GM12878 (cell line): ENCODE measurements around the gene ATXN2. TPM values are rescaled to one million over a fixed set of nuclear protein-coding genes. Genes with fewer than 3 reads are reported as not detected.

ENCODE experiments used
- ATAC-seq: fragments of 200-7000 bp; cut with Tn5 transposase; 3 replicates; pipeline ENCODE4 v1.9.1; 2020; ENCODE audit warnings: mild to moderate bottlenecking, moderate library complexity
- BruUV-seq: library from RNA; stranded (reverse); fragments of 400-500 nt; replicated peaks from 2 replicates; lab custom pipeline; 2021; lab: Mats Ljungman, UMichigan
- CTCF ChIA-PET: fragments of 300-600 bp; sonication (Branson Sonifier 250); formaldehyde crosslinking; extraction: SDS; loops from one replicate; lab custom pipeline; 2021; ENCODE audit warnings: inconsistent platforms; lab: Yijun Ruan, JAX
- POLR2A ChIA-PET: fragments of 350-600 bp; formaldehyde crosslinking; extraction: SDS; loops from one replicate; lab custom pipeline; 2021; ENCODE audit warnings: inconsistent platforms; lab: Charles Lee
- RAD21 ChIA-PET: fragments of 300-600 bp; sonication (Branson Sonifier 250); formaldehyde crosslinking; loops from one replicate; lab custom pipeline; 2023; ENCODE audit warnings: antibody characterized with exemption; ENCODE audit not compliant: unreplicated experiment; lab: Charles Lee
- SMC1A ChIA-PET: fragments of 300-600 bp; sonication (Branson Sonifier 250); formaldehyde crosslinking; loops from one replicate; lab custom pipeline; 2023; ENCODE audit not compliant: unreplicated experiment, uncharacterized antibody; lab: Charles Lee
- DNase-seq: peaks from one replicate; pipeline ENCODE4 v3.0.0-alpha.2; 2011; ENCODE audit warnings: low read depth, low spot score
- FAIRE-seq: peaks from 3 replicates; lab custom pipeline; 2011; peaks lifted over from hg19 to GRCh38; lab: Jason Lieb, UNC
- H2AFZ ChIP-seq: 2 replicates; pipeline ENCODE4 v1.6.0; 2011; ENCODE audit warnings: low read depth, low read length, control low read depth; ENCODE audit not compliant: control insufficient read depth
- H3K27ac ChIP-seq: 2 replicates; pipeline ENCODE4 v1.5.1; 2011; ENCODE audit warnings: control low read depth; ENCODE audit not compliant: control insufficient read depth, insufficient read depth
- H3K27me3 ChIP-seq, 2 experiments: replicated peaks in 1 of 2; 2 replicates each; pipeline versions ENCODE4 v1.6.0 to v1.6.1; 2011; ENCODE audit warnings: low read length in 1 of 2; ENCODE audit not compliant: control insufficient read depth in 2 of 2, insufficient read depth in 2 of 2
- H3K36me3 ChIP-seq, 2 experiments: 2 replicates each; pipeline ENCODE4 v1.5.1; 2011; ENCODE audit warnings: low read length in 1 of 2; ENCODE audit not compliant: control insufficient read depth in 2 of 2, insufficient read depth in 2 of 2
- H3K4me1 ChIP-seq: 2 replicates; pipeline ENCODE4 v1.6.1; 2011; ENCODE audit warnings: mild to moderate bottlenecking, low read length, moderate library complexity, mixed read lengths; ENCODE audit not compliant: control insufficient read depth, insufficient read depth
- H3K4me2 ChIP-seq: 2 replicates; pipeline ENCODE4 v1.6.0; 2011; ENCODE audit warnings: control low read depth; ENCODE audit not compliant: control insufficient read depth, insufficient read depth
- H3K4me3 ChIP-seq: fragments of 200-600 bp; sonication (generic); 2 replicates; pipeline ENCODE4 v1.5.1; 2016
- H3K79me2 ChIP-seq: 2 replicates; pipeline ENCODE4 v1.6.0; 2011; ENCODE audit warnings: low read length; ENCODE audit not compliant: control insufficient read depth, insufficient read depth
- H3K9ac ChIP-seq: 2 replicates; pipeline ENCODE4 v1.8.0; 2011; ENCODE audit warnings: low read length, control low read depth, mixed read lengths; ENCODE audit not compliant: control insufficient read depth, insufficient read depth
- H3K9me3 ChIP-seq: replicated peaks from 3 replicates; pipeline ENCODE4 v1.5.1; 2011; ENCODE audit warnings: mild to moderate bottlenecking, low read length; ENCODE audit not compliant: control insufficient read depth, insufficient read depth
- H4K20me1 ChIP-seq: 2 replicates; pipeline ENCODE4 v1.6.0; 2011; ENCODE audit not compliant: control insufficient read depth, insufficient read depth
- MEF2B ChIP-seq: fragments of 450-650 bp; IDR thresholded peaks from 2 replicates; pipeline ENCODE4 v1.6.1; 2018; ENCODE audit warnings: mild to moderate bottlenecking, moderate library complexity; ENCODE audit not compliant: partially characterized antibody, poor library complexity, severe bottlenecking
- MTA2 ChIP-seq: fragments of 450-650 bp; IDR thresholded peaks from 2 replicates; pipeline ENCODE4 v1.6.1; 2016; ENCODE audit warnings: low read depth, mild to moderate bottlenecking, moderate library complexity
- MXI1 ChIP-seq: fragments of 150-350 bp; IDR thresholded peaks from 2 replicates; pipeline ENCODE4 v1.6.1; 2011; ENCODE audit warnings: low read depth, mild to moderate bottlenecking, inconsistent platforms, low read length, improper control_type of control experiment
- RCOR1 ChIP-seq: conservative IDR thresholded peaks from 2 replicates; pipeline ENCODE4 v1.6.1; 2012; ENCODE audit warnings: low read depth, low read length, improper control_type of control experiment
- ZNF24 ChIP-seq: fragments of 450-650 bp; IDR thresholded peaks from 2 replicates; pipeline ENCODE4 v1.6.1; 2017; ENCODE audit warnings: antibody characterized with exemption, mild to moderate bottlenecking
- ZNF274 ChIP-seq: IDR thresholded peaks from one replicate; pipeline ENCODE4 v1.8.0; 2011; ENCODE audit not compliant: insufficient read length, insufficient read depth
- ZNF384 ChIP-seq: IDR thresholded peaks from 2 replicates; pipeline ENCODE4 v1.6.1; 2012; ENCODE audit warnings: low read depth, mild to moderate bottlenecking, low read length, improper control_type of control experiment, borderline replicate concordance
- WGBS: methylation state at CpG from one replicate; pipeline ENCODE4 v1.1.6; 2016; ENCODE audit warnings: low lambda C conversion rate; ENCODE audit not compliant: insufficient replicate concordance, insufficient coverage; ENCODE audit errors: missing lambda C conversion rate; 5-methylcytosine and 5-hydroxymethylcytosine counted together
- in situ Hi-C: fragments of 300-500 bp; cut with MboI; formaldehyde crosslinking; loops from 9 replicates; pipeline ENCODE4 v1.14.3; 2018; ENCODE audit warnings: mixed read lengths
- intact Hi-C: fragments of 100-400 bp; cut with micrococcal nuclease; formaldehyde crosslinking; loops from one replicate; pipeline ENCODE4 v1.14.2; 2022; ENCODE audit not compliant: unreplicated experiment
- polyA plus RNA-seq, 11 experiments: library from polyadenylated mRNA; depleted of rRNA in 4 of 11; unstranded in 6 of 11; stranded (reverse) in 5 of 11; fragments of >200 nt; fragmentation: Nextera tagmentation in 4 of 11; fragmentation: Illumina TruSeq in 1 of 11; extraction: Ambion mirVana in 4 of 11; extraction: Trizol in 1 of 11; gene quantifications; 1 replicate in 1 of 11; 2 replicates in 10 of 11; pipeline versions ENCODE4 v1.2.1 to v1.2.3, GENCODE V29; 2011 to 2016; ENCODE audit warnings: inconsistent platforms in 2 of 11, missing spikeins in 2 of 11, low read depth in 1 of 11
- total RNA-seq, 4 experiments: library from RNA; depleted of rRNA in 3 of 4; stranded (reverse); fragments of >200 nt in 3 of 4; fragmentation: Illumina TruSeq in 1 of 4; extraction: Trizol in 1 of 4; gene quantifications; 2 replicates each; pipeline versions ENCODE4 v1.2.1 to v1.2.3, GENCODE V29; 2013 to 2021
- TF ChIP-seq, protein P1 (sequence below): fragments of 450-650 bp; IDR thresholded peaks from 2 replicates; pipeline ENCODE4 v1.6.1; 2016; ENCODE audit warnings: mild to moderate bottlenecking
- TF ChIP-seq, protein P2 (sequence below): fragments of 450-650 bp; IDR thresholded peaks from 2 replicates; pipeline ENCODE4 v1.6.1; 2017; ENCODE audit warnings: mild to moderate bottlenecking, low read depth, inconsistent platforms; ENCODE audit not compliant: poor library complexity, severe bottlenecking
- TF ChIP-seq, protein P3 (sequence below): fragments of 450-650 bp; IDR thresholded peaks from 2 replicates; pipeline ENCODE4 v1.6.1; 2017; ENCODE audit warnings: low read depth, mild to moderate bottlenecking, moderate library complexity

Gene ATXN2
- total and polyA plus RNA-seq, 10 of the 15 experiments (the other 5 are each of a cell fraction or from before 2014, with no cell fraction given): 8.8 to 31.5 (median 19.0) TPM

GRCh38 chr12:111412007-111412829 is 186.9 kb downstream of the ATXN2 start (continued):
- TF ChIP-seq ZNF24 (no peak), MEF2B (no peak), MTA2 (no peak; the same call in 1 of the 2 replicates), ZNF274 (no peak), RCOR1 (no peak)

- ChIA-PET RAD21 (interaction anchor here (3.0 to 19.6 kb wide), 3 partner anchors 14 to 33 kb away, joined by 22 to 804 read pairs (median 41); no protein-coding TSS in a partner anchor), POLR2A (interaction anchor here (0.5 to 13.2 kb wide), 6 partner anchors 10 to 33 kb away, joined by 3 to 188 read pairs (median 8); no protein-coding TSS in a partner anchor), SMC1A (interaction anchor here (1.3 to 22.6 kb wide), 8 partner anchors 8 to 116 kb away, joined by 4 to 605 read pairs (median 28); no protein-coding TSS in a partner anchor), CTCF (interaction anchor here (3.2 to 27.0 kb wide), 4 partner anchors 7 to 40 kb away, joined by 13 to 1117 read pairs (median 28); no protein-coding TSS in a partner anchor)
- no peak overlapping the region for H2AFZ ChIP-seq
- DNase-seq (no peak), FAIRE-seq (no peak), ATAC-seq (0 out of 3 replicates have a peak, but pooled peaks have one; percentile 4)
- TF ChIP-seq, protein P1, sequence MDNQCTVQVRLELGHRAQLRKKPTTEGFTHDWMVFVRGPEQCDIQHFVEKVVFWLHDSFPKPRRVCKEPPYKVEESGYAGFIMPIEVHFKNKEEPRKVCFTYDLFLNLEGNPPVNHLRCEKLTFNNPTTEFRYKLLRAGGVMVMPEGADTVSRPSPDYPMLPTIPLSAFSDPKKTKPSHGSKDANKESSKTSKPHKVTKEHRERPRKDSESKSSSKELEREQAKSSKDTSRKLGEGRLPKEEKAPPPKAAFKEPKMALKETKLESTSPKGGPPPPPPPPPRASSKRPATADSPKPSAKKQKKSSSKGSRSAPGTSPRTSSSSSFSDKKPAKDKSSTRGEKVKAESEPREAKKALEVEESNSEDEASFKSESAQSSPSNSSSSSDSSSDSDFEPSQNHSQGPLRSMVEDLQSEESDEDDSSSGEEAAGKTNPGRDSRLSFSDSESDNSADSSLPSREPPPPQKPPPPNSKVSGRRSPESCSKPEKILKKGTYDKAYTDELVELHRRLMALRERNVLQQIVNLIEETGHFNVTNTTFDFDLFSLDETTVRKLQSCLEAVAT: peak; percentile 67; the same call in 1 of the 2 replicates
- TF ChIP-seq, protein P2, sequence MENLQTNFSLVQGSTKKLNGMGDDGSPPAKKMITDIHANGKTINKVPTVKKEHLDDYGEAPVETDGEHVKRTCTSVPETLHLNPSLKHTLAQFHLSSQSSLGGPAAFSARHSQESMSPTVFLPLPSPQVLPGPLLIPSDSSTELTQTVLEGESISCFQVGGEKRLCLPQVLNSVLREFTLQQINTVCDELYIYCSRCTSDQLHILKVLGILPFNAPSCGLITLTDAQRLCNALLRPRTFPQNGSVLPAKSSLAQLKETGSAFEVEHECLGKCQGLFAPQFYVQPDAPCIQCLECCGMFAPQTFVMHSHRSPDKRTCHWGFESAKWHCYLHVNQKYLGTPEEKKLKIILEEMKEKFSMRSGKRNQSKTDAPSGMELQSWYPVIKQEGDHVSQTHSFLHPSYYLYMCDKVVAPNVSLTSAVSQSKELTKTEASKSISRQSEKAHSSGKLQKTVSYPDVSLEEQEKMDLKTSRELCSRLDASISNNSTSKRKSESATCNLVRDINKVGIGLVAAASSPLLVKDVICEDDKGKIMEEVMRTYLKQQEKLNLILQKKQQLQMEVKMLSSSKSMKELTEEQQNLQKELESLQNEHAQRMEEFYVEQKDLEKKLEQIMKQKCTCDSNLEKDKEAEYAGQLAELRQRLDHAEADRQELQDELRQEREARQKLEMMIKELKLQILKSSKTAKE: no peak
- TF ChIP-seq MXI1: 0 out of 2 replicates have a peak, but pooled peaks have one; percentile 32
- TF ChIP-seq, protein P3, sequence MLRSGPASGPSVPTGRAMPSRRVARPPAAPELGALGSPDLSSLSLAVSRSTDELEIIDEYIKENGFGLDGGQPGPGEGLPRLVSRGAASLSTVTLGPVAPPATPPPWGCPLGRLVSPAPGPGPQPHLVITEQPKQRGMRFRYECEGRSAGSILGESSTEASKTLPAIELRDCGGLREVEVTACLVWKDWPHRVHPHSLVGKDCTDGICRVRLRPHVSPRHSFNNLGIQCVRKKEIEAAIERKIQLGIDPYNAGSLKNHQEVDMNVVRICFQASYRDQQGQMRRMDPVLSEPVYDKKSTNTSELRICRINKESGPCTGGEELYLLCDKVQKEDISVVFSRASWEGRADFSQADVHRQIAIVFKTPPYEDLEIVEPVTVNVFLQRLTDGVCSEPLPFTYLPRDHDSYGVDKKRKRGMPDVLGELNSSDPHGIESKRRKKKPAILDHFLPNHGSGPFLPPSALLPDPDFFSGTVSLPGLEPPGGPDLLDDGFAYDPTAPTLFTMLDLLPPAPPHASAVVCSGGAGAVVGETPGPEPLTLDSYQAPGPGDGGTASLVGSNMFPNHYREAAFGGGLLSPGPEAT: peak; percentile 37; the same call in 1 of the 2 replicates
- peak; percentile 65; the same call in 1 of the 2 replicates for TF ChIP-seq ZNF384
- intact Hi-C loops (no loop called here), in situ Hi-C loops (no loop called here)
- peak overlapping the region; percentile 96 for H3K4me2 ChIP-seq
- H4K20me1 ChIP-seq: peaks cover 18% of the 10 kb centered on the region
- H3K36me3 ChIP-seq: peaks cover 2 to 14% of the 10 kb centered on the region in 2 experiments
- peak overlapping the region; percentile 91 for H3K27ac ChIP-seq
- 69% methylated on average over 8 of the region's 8 CpGs for WGBS
- H3K9me3 ChIP-seq: no peaks in the 10 kb centered on the region
- peaks cover 49% of the 10 kb centered on the region for H3K4me1 ChIP-seq
- H3K4me3 ChIP-seq: peak overlapping the region; percentile 96; the same call in 1 of the 2 replicates
- H3K9ac ChIP-seq: peak overlapping the region; percentile 17; the same call in 1 of the 2 replicates
- no peaks in the 10 kb centered on the region for H3K27me3 ChIP-seq
- H3K79me2 ChIP-seq: peaks cover 93% of the 10 kb centered on the region
- BruUV-seq: no TSS peak
Measured at GRCh38 chr12:111411185-111411764, 187.8 kb downstream of the ATXN2 start.
